GM12875 (cell line): ENCODE measurements around the gene PTPRC.

ENCODE experiments used
- H3K4me3 ChIP-seq: one replicate; pipeline ENCODE4 v1.5.1; 2011; ENCODE audit warnings: low read depth, low read length, control low read depth
- CTCF ChIP-seq: IDR thresholded peaks from 2 replicates; pipeline ENCODE4 v1.5.1; 2011; ENCODE audit warnings: low read depth, mild to moderate bottlenecking, control low read depth, inconsistent platforms, low read length, moderate library complexity, borderline replicate concordance; ENCODE audit not compliant: insufficient read depth

PTPRC gene

GRCh38 chr1:198629610-198630009 lies 9.2 kb upstream of the PTPRC start:
- no peak overlapping the region for H3K4me3 ChIP-seq
- no peak for TF ChIP-seq CTCF

- no peak overlapping the region for H3K4me3 ChIP-seq
- TF ChIP-seq CTCF, result no peak
Observed at GRCh38 chr1:198630863-198631262, 8.0 kb upstream of the PTPRC start.

GRCh38 chr1:198631292-198631691 lies 7.5 kb upstream of the PTPRC start:
- TF ChIP-seq CTCF, result no peak
- H3K4me3 ChIP-seq, result no peak overlapping the region

GRCh38 chr1:198632007-198632406 lies 6.8 kb upstream of the PTPRC start:
- H3K4me3 ChIP-seq, result no peak overlapping the region
- TF ChIP-seq CTCF, result no peak

GRCh38 chr1:198633675-198634121 lies 5.1 kb upstream of the PTPRC start:
- TF ChIP-seq CTCF, result no peak

GRCh38 chr1:198635964-198636363 lies 2.9 kb upstream of the PTPRC start:
- TF ChIP-seq CTCF, result no peak
- H3K4me3 ChIP-seq, result no peak overlapping the region

More at GRCh38 chr1:198633675-198634121, 5.1 kb upstream of the PTPRC start:
- no peak overlapping the region for H3K4me3 ChIP-seq

- TF ChIP-seq CTCF, result no peak
- no peak overlapping the region for H3K4me3 ChIP-seq
Observed at GRCh38 chr1:198636391-198636790, 2.4 kb upstream of the PTPRC start.
